ENCODE results near the gene RBMS1. TPM values are rescaled to one million over a fixed set of nuclear protein-coding genes. Genes with fewer than 3 reads are reported as not detected.

Gene RBMS1
- total RNA-seq, 3 donors from 2014 or later (not counting 1 experiment from before 2014, with no cell fraction given), result 111 to 167 (median 132) TPM

GRCh38 chr2:160317181-160318099 lies 176.2 kb downstream of the RBMS1 start:
- intact Hi-C loops (cut with micrococcal nuclease), result no loop called here
- Histone ChIP-seq H3K36me3 (ENCODE audit: control insufficient read depth, insufficient read depth, low read length) (peaks cover 24% of the 10 kb centered on the region), H3K27me3 (ENCODE audit: control insufficient read depth, insufficient read depth, low read length) (no peaks in the 10 kb centered on the region), H3K4me3 (ENCODE audit: low read length) (no peak overlapping the region), H3K27ac (ENCODE audit: low read length) (no peak overlapping the region), H3K9me3 (ENCODE audit: control insufficient read depth, insufficient read depth, low read length) (no peaks in the 10 kb centered on the region), H3K4me1 (ENCODE audit: control insufficient read depth, insufficient read depth, low read length) (peaks cover 4% of the 10 kb centered on the region)
- no peaks in the 10 kb centered on the region for H3K9me3 Mint-ChIP-seq
- DNase-seq (no peak), ATAC-seq (no peak)
- 97% methylated on average over 6 of the region's 7 CpGs for WGBS (ENCODE audit: insufficient coverage)
- peaks cover 71 to 76% of the 10 kb centered on the region in 2 donors for H3K4me1 Mint-ChIP-seq
- no peak overlapping the region for H3K4me3 Mint-ChIP-seq
- H3K27me3 Mint-ChIP-seq (ENCODE audit: low read depth in 2 of 2), result no peaks in the 10 kb centered on the region
- no peak for TF ChIP-seq CTCF (IDR thresholded peaks at IDR 0.05)
- peak overlapping the region; percentile 60 to 85 for H3K27ac Mint-ChIP-seq
- no peaks in the 10 kb centered on the region for H3K36me3 Mint-ChIP-seq

- no peak for ATAC-seq
- TF ChIP-seq CTCF (IDR thresholded peaks at IDR 0.05), result no peak
- H3K27ac Mint-ChIP-seq, result peak overlapping the region; percentile 60 to 85
Observed at GRCh38 chr2:160315337-160315736, 178.3 kb downstream of the RBMS1 start.

GRCh38 chr2:160310118-160310828 lies 183.3 kb downstream of the RBMS1 start:
- no peak for TF ChIP-seq CTCF (IDR thresholded peaks at IDR 0.05)
- Histone ChIP-seq H3K36me3 (ENCODE audit: control insufficient read depth, insufficient read depth, low read length) (peaks cover 49% of the 10 kb centered on the region), H3K4me3 (ENCODE audit: low read length) (no peak overlapping the region), H3K27me3 (ENCODE audit: control insufficient read depth, insufficient read depth, low read length) (no peaks in the 10 kb centered on the region), H3K27ac (ENCODE audit: low read length) (no peak overlapping the region), H3K4me1 (ENCODE audit: control insufficient read depth, insufficient read depth, low read length) (no peaks in the 10 kb centered on the region), H3K9me3 (ENCODE audit: control insufficient read depth, insufficient read depth, low read length) (no peaks in the 10 kb centered on the region)
- 94% methylated on average over 8 of the region's 8 CpGs for WGBS (ENCODE audit: insufficient coverage)
- Mint-ChIP-seq H3K36me3 (peaks cover 8% of the 10 kb centered on the region), H3K4me1 (peaks cover 50 to 58% of the 10 kb centered on the region in 2 donors), H3K9me3 (no peaks in the 10 kb centered on the region), H3K27me3 (ENCODE audit: low read depth in 2 of 2) (no peaks in the 10 kb centered on the region), H3K27ac (peak overlapping the region in 1 of 2 donors; percentile 72), H3K4me3 (no peak overlapping the region)
- DNase-seq (no peak), ATAC-seq (no peak)
- intact Hi-C loops (cut with micrococcal nuclease), result no loop called here

More at GRCh38 chr2:160315337-160315736, 178.3 kb downstream of the RBMS1 start:
- Mint-ChIP-seq H3K9me3 (no peaks in the 10 kb centered on the region), H3K36me3 (no peaks in the 10 kb centered on the region), H3K4me3 (no peak overlapping the region), H3K27me3 (ENCODE audit: low read depth in 2 of 2) (no peaks in the 10 kb centered on the region), H3K4me1 (peaks cover 54 to 55% of the 10 kb centered on the region in 2 donors)
- Histone ChIP-seq H3K9me3 (ENCODE audit: control insufficient read depth, insufficient read depth, low read length) (no peaks in the 10 kb centered on the region), H3K4me1 (ENCODE audit: control insufficient read depth, insufficient read depth, low read length) (peaks cover 2% of the 10 kb centered on the region), H3K27me3 (ENCODE audit: control insufficient read depth, insufficient read depth, low read length) (no peaks in the 10 kb centered on the region), H3K4me3 (ENCODE audit: low read length) (no peak overlapping the region), H3K27ac (ENCODE audit: low read length) (no peak overlapping the region), H3K36me3 (ENCODE audit: control insufficient read depth, insufficient read depth, low read length) (peaks cover 39% of the 10 kb centered on the region)
- DNase-seq, result no peak
- WGBS (ENCODE audit: insufficient coverage), result 100% methylated on average over 2 of the region's 2 CpGs
- intact Hi-C loops (cut with micrococcal nuclease), result no loop called here
